Gastrocnemius medialis (tissue), 4 donors: ENCODE measurements around the gene ADAM12. TPM values are rescaled to one million over a fixed set of nuclear protein-coding genes. Genes with fewer than 3 reads are reported as not detected.

Source experiments
- ATAC-seq, 2 donors: fragments of 150-250 bp; one replicate each; pipeline ENCODE4 v1.9.1; 2016
- DNase-seq, 2 donors: peaks; one replicate each; pipeline ENCODE4 v3.0.0-alpha.2; 2019
- H3K27ac ChIP-seq, 4 donors: fragments of 200-600 bp; sonication (generic); 1 replicate in 1 of 4; 2 replicates in 3 of 4; pipeline ENCODE4 v1.5.1; 2016 to 2018; ENCODE audit warnings: mild to moderate bottlenecking in 2 of 4, moderate library complexity in 1 of 4
- H3K27me3 ChIP-seq, 3 donors: fragments of 200-600 bp; sonication (generic) in 2 of 3; 1 replicate in 1 of 3; 2 replicates in 2 of 3; pipeline versions ENCODE4 v1.5.1 to v1.6.0; 2016 to 2019; ENCODE audit warnings: mild to moderate bottlenecking in 1 of 3, moderate library complexity in 1 of 3
- H3K36me3 ChIP-seq, 2 donors: fragments of 200-600 bp; sonication (generic) in 1 of 2; one replicate each; pipeline ENCODE4 v1.5.1; 2017 to 2018
- H3K4me1 ChIP-seq, 2 donors: fragments of 200-600 bp; sonication (generic) in 1 of 2; one replicate each; pipeline ENCODE4 v1.5.1; 2016 to 2017; ENCODE audit warnings: mild to moderate bottlenecking in 2 of 2
- H3K4me3 ChIP-seq, 4 donors: fragments of 200-600 bp; sonication (generic) in 3 of 4; 1 replicate in 1 of 4; 2 replicates in 3 of 4; pipeline ENCODE4 v1.5.1; 2016 to 2019; ENCODE audit warnings: mild to moderate bottlenecking in 2 of 4
- H3K9me3 ChIP-seq, 3 donors: fragments of 200-600 bp; sonication (generic) in 2 of 3; 1 replicate in 1 of 3; 2 replicates in 2 of 3; pipeline ENCODE4 v1.5.1; 2016 to 2019
- POLR2A ChIP-seq, 2 donors: fragments of 450-650 bp; IDR thresholded peaks; one replicate each; pipeline ENCODE4 v1.6.1; 2017; ENCODE audit warnings: antibody characterized with exemption in 2 of 2, mild to moderate bottlenecking in 2 of 2, moderate library complexity in 2 of 2
- in situ Hi-C, 4 donors: fragments of 200-750 bp; cut with MboI; loops; one replicate each; pipeline versions ENCODE4 v1.15.0 to v1.8.0; 2017; ENCODE audit warnings: low sequenced_read_pairs in 4 of 4
- intact Hi-C: fragments of 100-400 bp; cut with DNase I; formaldehyde crosslinking; loops from one replicate; pipeline ENCODE4 v1.15.1; 2023; ENCODE audit warnings: low total_unique reads
- total RNA-seq, 4 donors: library from RNA; depleted of rRNA; stranded (reverse); fragments of >200 nt; gene quantifications; one replicate each; pipeline versions ENCODE4 v1.1.0 to v1.2.3, GENCODE V29; 2016
- TF ChIP-seq, protein P1 (sequence below), 5 experiments: fragments of 450-650 bp in 3 of 5; fragments of 200-600 bp in 2 of 5; sonication (generic) in 2 of 5; IDR thresholded peaks in 4 of 5; conservative IDR thresholded peaks in 1 of 5; 1 replicate in 4 of 5; 2 replicates in 1 of 5; pipeline ENCODE4 v1.5.1; 2016 to 2019; ENCODE audit warnings: antibody characterized with exemption in 5 of 5, mild to moderate bottlenecking in 3 of 5, moderate library complexity in 3 of 5

Gene ADAM12
- total RNA-seq, 4 donors from 2014 or later, result 0.10 TPM; not detected in 3

DNA sequence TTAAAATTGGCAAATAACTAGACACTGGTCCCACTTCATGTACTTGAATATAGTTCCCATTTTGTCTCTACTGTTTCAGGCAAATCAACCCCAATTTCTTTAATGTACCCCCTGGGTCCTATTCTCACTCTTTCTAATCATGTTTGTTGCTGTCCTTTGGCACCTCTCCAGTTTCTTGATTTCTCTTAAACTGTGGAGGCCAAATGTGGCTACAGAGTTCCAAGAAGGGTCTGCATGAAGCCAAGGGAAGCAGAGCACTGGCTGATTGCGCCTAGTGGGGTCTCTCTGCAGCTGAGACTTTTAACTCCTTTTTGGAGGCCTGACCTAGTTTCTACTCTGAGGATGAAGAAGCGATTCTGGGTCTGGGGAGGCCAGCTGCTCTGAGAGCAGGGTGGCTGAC is 6.7 kb upstream of the ADAM12 start:
- Histone ChIP-seq H3K27ac (no peak overlapping the region), H3K4me3 (no peak overlapping the region), H3K27me3 (no peaks in the 10 kb centered on the region), H3K9me3 (no peaks in the 10 kb centered on the region), H3K4me1 (no peaks in the 10 kb centered on the region), H3K36me3 (no peaks in the 10 kb centered on the region)
- intact Hi-C loops, result no loop called here
- TF ChIP-seq, protein P1, sequence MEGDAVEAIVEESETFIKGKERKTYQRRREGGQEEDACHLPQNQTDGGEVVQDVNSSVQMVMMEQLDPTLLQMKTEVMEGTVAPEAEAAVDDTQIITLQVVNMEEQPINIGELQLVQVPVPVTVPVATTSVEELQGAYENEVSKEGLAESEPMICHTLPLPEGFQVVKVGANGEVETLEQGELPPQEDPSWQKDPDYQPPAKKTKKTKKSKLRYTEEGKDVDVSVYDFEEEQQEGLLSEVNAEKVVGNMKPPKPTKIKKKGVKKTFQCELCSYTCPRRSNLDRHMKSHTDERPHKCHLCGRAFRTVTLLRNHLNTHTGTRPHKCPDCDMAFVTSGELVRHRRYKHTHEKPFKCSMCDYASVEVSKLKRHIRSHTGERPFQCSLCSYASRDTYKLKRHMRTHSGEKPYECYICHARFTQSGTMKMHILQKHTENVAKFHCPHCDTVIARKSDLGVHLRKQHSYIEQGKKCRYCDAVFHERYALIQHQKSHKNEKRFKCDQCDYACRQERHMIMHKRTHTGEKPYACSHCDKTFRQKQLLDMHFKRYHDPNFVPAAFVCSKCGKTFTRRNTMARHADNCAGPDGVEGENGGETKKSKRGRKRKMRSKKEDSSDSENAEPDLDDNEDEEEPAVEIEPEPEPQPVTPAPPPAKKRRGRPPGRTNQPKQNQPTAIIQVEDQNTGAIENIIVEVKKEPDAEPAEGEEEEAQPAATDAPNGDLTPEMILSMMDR (IDR thresholded peaks at IDR 0.05 in 4 of 5, conservative IDR thresholded peaks at IDR 0.05 in 1 of 5), result no peak
- TF ChIP-seq POLR2A (IDR thresholded peaks at IDR 0.05), result no peak
- in situ Hi-C loops, result loop anchor here in 1 of 4 donors (25.0 kb wide), 1 partner anchor 408 kb away; no protein-coding TSS in a partner anchor
- DNase-seq, result no peak
- no peak for ATAC-seq

DNA sequence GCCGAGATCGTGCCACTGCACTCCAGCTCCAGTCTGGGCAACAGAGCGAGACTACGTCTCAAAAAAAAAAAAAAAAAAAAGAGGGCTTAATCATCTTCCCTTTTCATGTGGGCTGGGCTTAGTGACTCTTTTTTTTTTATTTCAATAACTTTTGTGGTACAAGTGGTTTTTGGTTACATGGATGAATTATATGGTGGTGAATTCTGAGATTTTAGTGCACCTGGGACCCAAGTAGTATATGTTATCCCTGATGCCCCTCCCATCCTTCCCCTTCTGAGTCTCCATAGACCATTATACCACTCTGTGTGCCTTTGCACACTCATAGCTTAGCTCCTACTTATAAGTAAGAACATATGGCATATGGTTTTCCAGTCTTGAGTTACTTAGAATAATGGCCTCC is 4.8 kb upstream of the ADAM12 start:
- Histone ChIP-seq H3K4me3 (no peak overlapping the region), H3K27me3 (peaks cover 0 to 9% (median 6%) of the 10 kb centered on the region in 3 donors), H3K4me1 (no peaks in the 10 kb centered on the region), H3K27ac (no peak overlapping the region), H3K36me3 (no peaks in the 10 kb centered on the region), H3K9me3 (no peaks in the 10 kb centered on the region)
- DNase-seq, result no peak
- in situ Hi-C loops (loop anchor here in 1 of 4 donors (25.0 kb wide), 1 partner anchor 406 kb away; no protein-coding TSS in a partner anchor), intact Hi-C loops (no loop called here)
- ATAC-seq, result no peak
- TF ChIP-seq, protein P1 (IDR thresholded peaks at IDR 0.05 in 4 of 5, conservative IDR thresholded peaks at IDR 0.05 in 1 of 5), result no peak
- no peak for TF ChIP-seq POLR2A (IDR thresholded peaks at IDR 0.05)

DNA sequence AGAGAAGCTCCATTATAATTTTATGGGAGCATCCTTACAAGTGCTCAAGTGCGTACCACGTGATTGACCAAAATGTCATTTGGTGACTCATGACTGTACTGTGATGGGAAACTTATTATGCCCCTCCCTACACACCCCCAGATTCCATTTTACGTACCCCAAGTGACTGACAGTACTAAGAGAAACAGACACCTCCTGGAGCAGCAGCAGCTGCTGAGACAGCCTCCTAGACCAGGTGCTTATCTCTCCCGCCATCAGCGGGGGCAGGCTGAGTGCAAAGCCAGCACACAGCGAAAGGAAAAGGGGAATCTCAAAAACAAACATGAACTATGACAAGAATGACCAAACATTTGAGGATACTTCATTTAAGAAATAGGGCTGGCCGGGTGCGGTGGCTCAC is 4.2 kb upstream of the ADAM12 start:
- intact Hi-C loops (no loop called here), in situ Hi-C loops (loop anchor here in 1 of 4 donors (25.0 kb wide), 1 partner anchor 405 kb away; no protein-coding TSS in a partner anchor)
- Histone ChIP-seq H3K27ac (no peak overlapping the region), H3K27me3 (peaks cover 0 to 11% (median 8%) of the 10 kb centered on the region in 3 donors), H3K4me3 (no peak overlapping the region), H3K4me1 (peaks cover 0 to 2% of the 10 kb centered on the region in 2 donors), H3K9me3 (no peaks in the 10 kb centered on the region), H3K36me3 (no peaks in the 10 kb centered on the region)
- ATAC-seq (no peak), DNase-seq (no peak)
- TF ChIP-seq, protein P1 (IDR thresholded peaks at IDR 0.05 in 4 of 5, conservative IDR thresholded peaks at IDR 0.05 in 1 of 5), result no peak
- no peak for TF ChIP-seq POLR2A (IDR thresholded peaks at IDR 0.05)

DNA sequence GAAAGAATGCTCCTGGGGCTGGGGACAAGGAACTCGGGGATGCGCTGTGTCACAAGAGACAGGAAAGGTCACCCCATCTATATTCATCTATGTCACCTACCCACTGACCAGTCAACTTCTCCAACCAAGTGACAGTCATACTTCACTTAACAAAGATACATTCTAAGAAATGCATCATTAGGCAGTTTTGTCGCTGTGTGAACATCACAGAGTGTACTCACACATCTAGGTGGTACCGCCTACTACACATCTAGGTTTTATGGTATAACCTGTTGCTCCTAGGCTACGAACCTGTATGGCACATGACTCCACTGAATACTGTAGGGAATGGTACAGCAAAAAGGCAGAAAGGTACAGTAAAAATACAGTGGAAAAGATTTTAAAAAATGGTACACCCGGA is 3.8 kb upstream of the ADAM12 start:
- intact Hi-C loops, result no loop called here

More for the DNA sequence above, 3.8 kb upstream of the ADAM12 start:
- Histone ChIP-seq H3K9me3 (no peaks in the 10 kb centered on the region), H3K4me3 (no peak overlapping the region), H3K36me3 (no peaks in the 10 kb centered on the region), H3K4me1 (peaks cover 0 to 5% of the 10 kb centered on the region in 2 donors), H3K27ac (no peak overlapping the region), H3K27me3 (peaks cover 0 to 14% (median 12%) of the 10 kb centered on the region in 3 donors)
- in situ Hi-C loops, result loop anchor here in 1 of 4 donors (25.0 kb wide), 1 partner anchor 405 kb away; no protein-coding TSS in a partner anchor
- DNase-seq (no peak), ATAC-seq (no peak)
- TF ChIP-seq POLR2A (IDR thresholded peaks at IDR 0.05), result no peak
- TF ChIP-seq, protein P1 (IDR thresholded peaks at IDR 0.05 in 4 of 5, conservative IDR thresholded peaks at IDR 0.05 in 1 of 5), result no peak
